ENCODE results near the gene BTG1. TPM values are rescaled to one million over a fixed set of nuclear protein-coding genes. Genes with fewer than 3 reads are reported as not detected.

The BTG1 gene
- total RNA-seq, 1 experiment from 2014 or later = 32.7 TPM

GRCh38 chr12:92155733-92156132, 10.1 kb upstream of the BTG1 start:
- H3K36me3 Mint-ChIP-seq (ENCODE audit: insufficient read depth in 1 of 3, low read depth in 3 of 3) = peaks cover 0 to 8% (median 0%) of the 10 kb centered on the region in 3 experiments; a peak in 2 of 7 replicates
- no peak overlapping the region for H3K27ac Mint-ChIP-seq
- Histone ChIP-seq H2BK12ac (ENCODE audit: insufficient read length, low read depth, low read length) (no peak overlapping the region), H3K4me2 (ENCODE audit: insufficient read depth, insufficient read length, low read length) (no peak overlapping the region), H3K9ac (ENCODE audit: extremely low read depth, insufficient read length, low read length) (no peak overlapping the region), H3K9me3 (ENCODE audit: control insufficient read depth, low read depth, low read length) (no peaks in the 10 kb centered on the region), H3K27ac (ENCODE audit: insufficient read length, low read depth, low read length) (no peak overlapping the region), H4K5ac (ENCODE audit: insufficient read length, low read depth, low read length) (no peak overlapping the region), H2BK20ac (ENCODE audit: low read depth, low read length, poor library complexity, severe bottlenecking) (no peak overlapping the region), H2AFZ (ENCODE audit: low read length) (no peak overlapping the region), H3K23me2 (ENCODE audit: insufficient read length, low read depth, low read length, poor library complexity, severe bottlenecking) (no peaks in the 10 kb centered on the region), H3K79me2 (ENCODE audit: insufficient read depth, low read length) (no peaks in the 10 kb centered on the region), H3K18ac (ENCODE audit: insufficient read length, low read depth, low read length) (no peak overlapping the region), H2AK5ac (ENCODE audit: insufficient read length, low read length) (no peak overlapping the region), H3K56ac (ENCODE audit: insufficient read length, low read depth, low read length) (no peak overlapping the region), H3K4me1 (ENCODE audit: insufficient read depth, low read length) (no peaks in the 10 kb centered on the region), H2BK120ac (ENCODE audit: low read depth, low read length, poor library complexity, severe bottlenecking) (no peak overlapping the region), H3T11ph (ENCODE audit: low read length) (no peak overlapping the region), H4K91ac (ENCODE audit: insufficient read length, low read depth, low read length) (no peak overlapping the region), H3K4ac (ENCODE audit: low read depth, low read length) (no peak overlapping the region), H2BK15ac (ENCODE audit: low read depth, low read length) (no peak overlapping the region), H3K79me1 (ENCODE audit: insufficient read depth, low read depth, low read length, poor library complexity, severe bottlenecking) (no peaks in the 10 kb centered on the region), H3K14ac (ENCODE audit: insufficient read depth, low read length) (no peak overlapping the region), H4K20me1 (ENCODE audit: control insufficient read depth, insufficient read depth, insufficient read length) (no peaks in the 10 kb centered on the region), H3K23ac (ENCODE audit: insufficient read length, low read depth, low read length) (no peak overlapping the region), H3K27me3 (ENCODE audit: insufficient read depth, low read length) (no peaks in the 10 kb centered on the region), H4K8ac (replicated peaks; ENCODE audit: insufficient read length, low read depth, low read length) (no peak overlapping the region), H2BK5ac (ENCODE audit: insufficient read length, low read length) (no peak overlapping the region)
- H3K4me1 Mint-ChIP-seq = peaks cover 0 to 2% of the 10 kb centered on the region in 2 experiments; a peak in 1 of 4 replicates
- no peak overlapping the region for H3K4me3 Mint-ChIP-seq
- H3K9me3 Mint-ChIP-seq = no peaks in the 10 kb centered on the region
- no peaks in the 10 kb centered on the region for H3K27me3 Mint-ChIP-seq (ENCODE audit: low read depth)
- no peak for TF ChIP-seq CTCF (conservative IDR thresholded peaks at IDR 0.05)
- no CpG with 5 or more reads among the region's 2 CpGs for WGBS (ENCODE audit: extremely low coverage, insufficient read length, low lambda C conversion rate)
- DNase-seq = no peak
